RWPE1 (cell line): ENCODE data around the gene DGKQ.

Experiments
- CTCF ChIA-PET: fragments of 350-600 bp; sonication (Branson Sonifier 250); formaldehyde crosslinking; extraction: SDS; loops from one replicate; lab custom pipeline; 2021; lab: Yijun Ruan, JAX
- POLR2A ChIA-PET: fragments of 400-600 bp; formaldehyde crosslinking; extraction: SDS; loops from one replicate; lab custom pipeline; 2020; ENCODE audit warnings: antibody characterized with exemption; ENCODE audit not compliant: low non-redundant PET; lab: Yijun Ruan, JAX
- DNase-seq: peaks from one replicate; pipeline ENCODE4 v3.0.0; 2012; ENCODE audit warnings: low spot score
- H3K27ac ChIP-seq: fragments of 450-650 bp; 2 replicates; pipeline ENCODE4 v1.5.1; 2017
- TF ChIP-seq, protein P1 (sequence below): fragments of 450-650 bp; conservative IDR thresholded peaks from 2 replicates; pipeline ENCODE4 v1.5.1; 2017; ENCODE audit warnings: low read depth, mild to moderate bottlenecking

DGKQ gene

DNA sequence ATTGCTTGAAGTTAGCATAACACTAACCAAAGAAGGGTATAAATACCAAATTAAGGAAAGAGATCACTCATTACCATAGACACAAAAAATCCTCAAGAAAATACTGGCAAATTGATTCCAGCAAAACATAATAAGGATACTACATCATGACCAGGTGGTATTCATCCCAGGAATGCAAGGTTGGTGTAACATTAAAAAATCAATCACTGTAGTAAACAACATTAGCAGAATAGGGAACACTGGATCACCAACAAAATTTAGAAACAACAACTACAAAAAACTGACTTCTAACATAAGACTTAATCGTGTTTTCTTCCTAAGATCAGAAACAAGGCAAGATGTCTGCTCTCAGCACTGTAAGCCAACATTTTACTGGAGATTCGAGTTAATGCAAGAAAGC lies 55.4 kb downstream of the DGKQ start:
- H3K27ac ChIP-seq = no peak overlapping the region
- CTCF ChIA-PET = no interaction called here
- no peak for DNase-seq
- TF ChIP-seq, protein P1, sequence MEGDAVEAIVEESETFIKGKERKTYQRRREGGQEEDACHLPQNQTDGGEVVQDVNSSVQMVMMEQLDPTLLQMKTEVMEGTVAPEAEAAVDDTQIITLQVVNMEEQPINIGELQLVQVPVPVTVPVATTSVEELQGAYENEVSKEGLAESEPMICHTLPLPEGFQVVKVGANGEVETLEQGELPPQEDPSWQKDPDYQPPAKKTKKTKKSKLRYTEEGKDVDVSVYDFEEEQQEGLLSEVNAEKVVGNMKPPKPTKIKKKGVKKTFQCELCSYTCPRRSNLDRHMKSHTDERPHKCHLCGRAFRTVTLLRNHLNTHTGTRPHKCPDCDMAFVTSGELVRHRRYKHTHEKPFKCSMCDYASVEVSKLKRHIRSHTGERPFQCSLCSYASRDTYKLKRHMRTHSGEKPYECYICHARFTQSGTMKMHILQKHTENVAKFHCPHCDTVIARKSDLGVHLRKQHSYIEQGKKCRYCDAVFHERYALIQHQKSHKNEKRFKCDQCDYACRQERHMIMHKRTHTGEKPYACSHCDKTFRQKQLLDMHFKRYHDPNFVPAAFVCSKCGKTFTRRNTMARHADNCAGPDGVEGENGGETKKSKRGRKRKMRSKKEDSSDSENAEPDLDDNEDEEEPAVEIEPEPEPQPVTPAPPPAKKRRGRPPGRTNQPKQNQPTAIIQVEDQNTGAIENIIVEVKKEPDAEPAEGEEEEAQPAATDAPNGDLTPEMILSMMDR = no peak
- POLR2A ChIA-PET = no interaction called here

DNA sequence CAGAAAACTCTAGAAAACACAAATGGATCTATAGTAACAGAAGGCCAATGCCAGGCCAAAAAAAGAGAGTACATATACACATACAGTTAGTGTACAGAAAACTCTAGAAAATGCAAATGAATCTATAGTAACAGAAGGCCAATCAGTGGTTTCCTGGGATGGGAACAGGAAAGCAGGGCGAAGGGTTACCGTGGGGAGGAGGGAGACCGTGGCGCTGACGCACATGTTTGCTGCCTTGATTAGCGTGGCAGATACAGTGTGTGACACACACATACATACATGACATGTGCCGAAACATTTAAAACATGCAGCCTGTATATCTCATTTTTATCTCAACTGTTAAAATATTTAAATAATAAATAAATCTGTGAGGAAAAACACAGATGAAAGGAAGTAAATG lies 55.9 kb downstream of the DGKQ start:
- ChIA-PET POLR2A (no interaction called here), CTCF (no interaction called here)
- no peak for DNase-seq
- no peak overlapping the region for H3K27ac ChIP-seq
- TF ChIP-seq, protein P1 = no peak

GRCh38 chr4:915595-915994 lies 57.8 kb downstream of the DGKQ start:
- CTCF ChIA-PET = no interaction called here
- TF ChIP-seq, protein P1 = no peak
- no peak for DNase-seq
- POLR2A ChIA-PET = no interaction called here
- H3K27ac ChIP-seq = no peak overlapping the region

- no peak overlapping the region for H3K27ac ChIP-seq
- ChIA-PET POLR2A (no interaction called here), CTCF (no interaction called here)
- TF ChIP-seq, protein P1 = no peak
- DNase-seq = no peak
Observed at GRCh38 chr4:915041-915474, 58.3 kb downstream of the DGKQ start.

GRCh38 chr4:914531-914930 lies 58.8 kb downstream of the DGKQ start:
- no peak overlapping the region for H3K27ac ChIP-seq
- CTCF ChIA-PET = no interaction called here
- DNase-seq = no peak
- TF ChIP-seq, protein P1 = no peak
- POLR2A ChIA-PET = no interaction called here

DNA sequence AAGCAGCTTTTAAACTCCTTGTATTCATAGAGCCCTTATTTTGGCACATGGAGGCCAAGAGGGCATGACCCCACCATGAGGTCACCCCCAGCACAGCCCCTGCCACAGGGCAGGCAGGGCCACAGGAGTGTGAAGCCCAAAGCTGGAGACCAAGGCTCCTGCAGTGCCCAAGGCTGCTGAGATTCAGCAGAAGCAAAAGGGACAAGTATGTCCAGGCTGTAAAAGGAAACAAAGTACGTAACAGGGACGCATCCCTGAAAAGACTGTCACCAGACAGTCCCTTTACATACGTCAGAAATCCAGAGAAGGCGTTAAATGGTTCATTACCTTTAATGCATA lies 60.1 kb downstream of the DGKQ start:
- TF ChIP-seq, protein P1 = no peak
- CTCF ChIA-PET = no interaction called here
- 0 out of 2 replicates have a peak overlapping the region, but pooled peaks have one; percentile 21 for H3K27ac ChIP-seq
- POLR2A ChIA-PET = no interaction called here
- DNase-seq = no peak
